Stimulated activated CD8-positive, alpha-beta memory T cell treated with anti-CD3 and anti-CD28 coated beads, Interleukin-7, amount 100 ng/mL, for 24 hours (primary cell): ENCODE measurements around the gene HIVEP2.

Experiments
- DNase-seq: peaks from one replicate; pipeline ENCODE4 v3.0.0-alpha.2; 2020; ENCODE audit warnings: low read depth

The HIVEP2 gene

DNA sequence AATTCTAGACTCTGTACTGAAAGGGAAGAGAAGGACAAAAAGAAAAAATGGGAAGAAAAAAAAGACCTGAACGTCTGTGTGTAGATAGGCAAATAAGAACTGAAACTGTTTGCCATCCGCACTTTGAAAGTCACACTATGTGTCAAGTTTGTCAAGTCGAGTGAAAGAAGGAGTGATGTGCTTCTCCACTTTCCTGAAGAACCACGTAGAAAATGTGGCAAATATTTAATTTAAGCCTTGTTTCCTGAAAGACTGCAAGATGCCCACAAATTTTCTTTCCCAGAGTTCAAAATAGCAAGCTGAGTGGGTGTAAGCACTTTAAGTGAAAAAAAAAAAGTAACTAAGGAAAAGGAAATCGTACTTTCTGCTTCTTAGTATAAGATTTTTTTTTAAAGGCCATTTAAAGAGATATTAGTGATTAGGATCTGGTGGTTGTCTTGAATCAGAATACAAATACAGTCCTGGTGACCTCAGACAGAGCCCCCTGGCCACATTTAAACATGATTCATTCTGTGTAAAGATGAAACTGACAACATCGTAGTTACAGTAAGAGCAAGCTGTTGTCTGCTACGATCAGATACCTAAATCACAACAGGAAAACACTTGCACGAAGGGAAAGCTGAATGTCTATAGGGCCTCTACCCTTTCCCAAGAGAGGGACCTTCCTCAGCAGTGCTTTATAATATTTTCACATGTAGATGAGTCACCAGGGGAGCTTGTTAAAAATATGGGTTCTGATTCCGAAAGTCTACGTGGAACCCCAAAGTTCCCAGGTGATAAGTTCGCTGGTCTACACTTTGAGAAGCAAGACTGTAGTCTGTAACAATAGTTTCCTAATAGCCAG lies 102.3 kb downstream of the HIVEP2 start:
- no peak for DNase-seq

DNA sequence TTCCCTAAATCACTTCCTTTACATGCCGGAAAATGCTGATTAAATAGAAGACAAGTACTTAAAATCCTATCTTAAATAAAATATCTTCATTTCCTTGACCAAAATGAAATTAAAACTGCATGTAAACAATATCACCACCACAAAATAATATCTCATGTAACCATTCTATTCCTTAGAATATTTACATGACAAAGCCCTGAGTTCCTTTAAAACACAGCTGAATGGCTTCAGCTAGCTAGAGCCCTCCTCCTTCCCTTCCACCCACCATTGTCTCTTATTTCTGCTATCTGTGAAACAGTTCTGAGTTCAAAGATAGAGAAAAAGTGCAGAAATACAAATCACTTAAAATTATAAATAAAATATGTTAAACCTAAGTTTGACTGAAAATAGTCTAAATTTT lies 103.1 kb downstream of the HIVEP2 start:
- no peak for DNase-seq

DNA sequence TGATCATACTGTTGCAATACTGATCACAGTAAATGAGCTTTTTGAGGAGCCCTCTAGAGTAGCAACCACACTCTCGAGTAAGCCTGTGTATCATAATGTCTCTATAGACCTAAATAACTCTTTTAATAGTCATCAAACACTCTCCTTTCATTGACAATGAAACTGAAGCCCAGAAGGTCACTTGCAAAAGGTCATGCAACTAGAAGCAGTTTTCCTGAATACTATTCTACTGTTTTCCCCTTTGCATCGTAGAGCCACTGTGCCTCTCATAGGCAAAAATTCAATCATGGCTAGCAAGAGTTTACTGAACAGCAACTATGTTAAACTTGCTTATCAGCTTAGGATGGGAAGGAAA lies 105.3 kb downstream of the HIVEP2 start:
- DNase-seq = no peak

- DNase-seq = no peak
Measured at GRCh38 chr6:142838821-142839685, 105.9 kb downstream of the HIVEP2 start.

DNA sequence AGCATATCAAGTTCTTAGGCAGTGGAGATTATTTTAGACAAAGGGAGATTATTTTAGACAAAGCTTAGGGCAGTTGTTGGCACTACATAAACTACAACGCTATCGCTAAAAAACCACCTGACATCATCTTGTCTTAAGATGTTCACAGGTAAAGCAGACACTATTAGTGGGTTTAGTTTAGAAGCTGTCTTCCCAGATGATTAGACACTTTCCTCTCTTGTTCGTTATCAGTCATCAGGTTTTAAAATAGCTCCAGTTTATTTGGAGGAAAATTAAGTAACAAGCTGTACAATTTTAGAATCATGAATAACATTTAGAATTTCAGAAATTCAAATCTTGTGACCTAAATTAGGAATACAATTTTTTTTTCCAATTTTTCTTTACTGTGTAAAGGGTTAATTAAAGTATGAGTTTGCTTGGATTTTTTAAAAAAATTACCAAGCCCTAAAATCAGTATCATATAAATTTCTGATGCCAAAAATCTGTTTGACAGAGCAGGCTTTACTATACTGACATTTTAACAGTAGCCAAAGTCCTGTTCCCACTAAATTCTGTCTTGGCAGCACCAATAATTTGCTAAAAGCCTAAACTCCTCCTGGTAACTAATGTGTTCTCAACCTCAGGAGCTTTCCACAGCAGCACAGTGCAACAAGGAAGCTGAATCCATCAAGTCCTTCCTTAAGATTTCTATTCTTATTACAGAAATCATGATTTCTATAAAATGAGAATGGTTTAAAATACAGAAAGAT lies 109.0 kb downstream of the HIVEP2 start:
- no peak for DNase-seq

GRCh38 chr6:142834853-142835252 lies 110.1 kb downstream of the HIVEP2 start:
- no peak for DNase-seq

DNA sequence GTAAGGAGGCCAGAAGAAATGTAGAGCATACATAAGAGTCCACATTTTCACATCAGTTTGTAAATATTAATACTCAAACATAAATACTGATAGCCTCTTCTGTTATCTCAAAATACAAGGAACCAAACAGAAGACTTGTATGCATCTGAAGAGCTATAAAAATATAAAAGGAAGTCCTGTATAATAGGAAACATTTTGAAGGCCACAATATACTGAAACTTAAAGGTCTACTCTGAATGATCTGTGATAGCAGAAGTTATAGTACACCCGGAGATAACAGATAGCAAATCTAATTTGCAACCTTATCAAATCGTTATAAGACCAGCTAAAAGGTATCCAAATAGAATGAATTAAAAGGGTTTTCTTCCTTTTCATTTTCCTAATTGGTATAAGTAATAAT lies 111.2 kb downstream of the HIVEP2 start:
- no peak for DNase-seq

DNA sequence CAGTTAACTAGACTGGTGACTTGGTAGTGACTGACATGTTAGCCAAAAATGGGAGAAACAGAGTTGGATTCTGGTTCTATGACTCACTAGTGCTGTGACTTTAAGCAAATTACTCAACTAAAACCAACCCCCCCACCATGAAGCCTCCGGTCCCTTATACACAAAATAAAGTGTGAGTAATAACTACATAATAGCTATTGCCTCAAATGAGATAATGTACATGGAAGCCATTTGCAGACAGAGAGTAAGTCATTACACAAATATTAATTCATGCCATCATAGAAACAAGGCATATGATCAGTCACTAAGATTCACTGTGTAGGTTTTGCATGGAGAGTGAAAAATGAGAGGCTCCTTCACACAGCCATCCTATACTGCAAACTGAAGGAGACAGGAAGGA lies 111.9 kb downstream of the HIVEP2 start:
- DNase-seq = no peak

DNA sequence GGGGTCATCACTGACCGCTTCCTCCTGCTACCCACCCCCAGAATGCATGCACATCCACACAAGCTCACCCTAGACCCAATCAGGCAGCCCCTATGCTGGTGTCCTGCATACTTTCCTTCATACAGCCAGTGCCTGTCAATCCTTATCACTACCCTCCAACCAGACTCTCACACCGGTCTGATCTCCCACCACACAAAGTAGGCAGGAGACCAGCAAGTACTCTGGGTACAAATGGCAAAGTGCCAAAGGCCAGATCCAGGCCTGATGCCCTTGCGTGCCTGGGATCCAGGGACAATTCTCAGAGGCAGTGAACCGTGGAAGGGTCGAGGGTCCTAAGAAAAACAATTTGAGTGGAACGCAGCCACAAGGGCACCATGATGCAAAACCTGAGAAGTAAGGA lies 114.2 kb downstream of the HIVEP2 start:
- DNase-seq = no peak

GRCh38 chr6:142830116-142830710 lies 114.8 kb downstream of the HIVEP2 start:
- DNase-seq = no peak

DNA sequence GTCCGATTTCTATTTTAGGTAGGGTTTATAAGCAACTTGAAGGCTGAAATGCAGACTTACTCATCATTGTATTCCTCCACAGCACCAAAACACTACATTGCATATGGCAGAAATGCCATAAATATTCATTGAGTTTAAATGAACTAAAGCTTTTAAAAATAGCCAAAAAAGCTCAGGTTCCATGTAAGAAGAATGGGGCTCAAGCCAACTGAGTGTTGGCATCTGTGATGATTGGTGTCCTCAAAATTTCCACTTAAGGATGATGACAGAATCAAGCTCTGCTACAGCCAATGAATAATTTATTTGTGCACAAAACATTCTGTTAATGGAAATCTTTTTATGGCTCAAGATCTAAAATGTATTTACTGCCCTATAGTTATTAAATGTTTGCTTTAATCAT lies 115.4 kb downstream of the HIVEP2 start:
- DNase-seq = no peak

DNA sequence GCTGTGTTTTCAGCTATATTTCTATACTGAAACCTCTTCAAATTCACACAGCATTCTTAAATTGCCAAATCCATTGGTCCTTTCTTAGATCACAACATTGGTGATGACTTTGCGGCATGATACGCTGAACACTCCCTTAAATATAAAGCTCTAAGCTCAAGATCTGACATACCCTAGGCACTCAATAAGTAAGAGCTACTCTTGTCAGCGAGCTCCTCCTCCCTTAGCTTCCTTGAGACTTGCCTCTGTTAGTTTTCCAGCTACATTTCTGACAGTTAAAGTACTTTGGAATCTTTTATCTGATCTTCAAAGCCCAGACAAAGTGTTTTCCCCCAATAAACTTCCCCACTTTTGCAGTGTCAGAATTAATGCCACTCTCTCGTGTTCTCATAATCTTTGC lies 117.0 kb downstream of the HIVEP2 start:
- DNase-seq = no peak

GRCh38 chr6:142827369-142827768 lies 117.6 kb downstream of the HIVEP2 start:
- DNase-seq = no peak

DNA sequence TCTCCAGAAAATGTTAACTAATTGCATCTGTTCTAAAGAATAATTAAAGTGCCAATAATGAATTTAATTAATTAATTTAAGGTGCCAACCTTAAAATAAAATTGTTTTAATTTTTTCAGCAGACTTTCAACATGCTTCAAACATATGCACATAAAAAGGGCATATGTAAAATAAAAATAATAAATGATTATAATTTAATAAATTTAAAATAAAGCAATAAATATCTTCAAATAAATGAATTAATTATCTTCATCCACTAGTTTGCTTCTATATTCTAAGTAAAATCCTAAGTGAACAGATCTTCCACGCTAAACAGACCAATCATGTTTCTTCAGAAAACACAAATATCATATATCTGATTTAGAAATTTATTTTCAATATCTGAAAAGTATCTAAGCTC lies 119.2 kb downstream of the HIVEP2 start:
- DNase-seq = no peak

DNA sequence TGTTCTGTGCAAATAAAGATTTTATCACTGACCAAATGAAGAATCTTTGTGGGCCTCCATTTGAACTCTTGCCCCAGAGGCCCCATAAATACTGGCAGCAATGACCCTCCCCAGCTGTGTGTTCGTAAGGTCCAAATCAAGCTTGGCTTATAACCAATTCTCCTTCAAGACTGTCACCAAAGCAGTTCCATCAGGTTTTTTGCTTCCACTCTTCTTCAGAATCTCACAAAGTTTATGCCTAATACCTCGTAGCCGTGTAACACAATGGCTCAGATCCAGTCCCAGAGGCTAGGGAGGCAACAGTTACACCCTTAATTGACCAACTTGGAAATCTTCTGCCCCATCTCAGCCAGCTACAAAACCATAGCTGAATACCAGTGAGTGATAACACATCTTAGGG lies 120.5 kb downstream of the HIVEP2 start:
- no peak for DNase-seq

- no peak for DNase-seq
Measured at GRCh38 chr6:142823256-142823902, 121.6 kb downstream of the HIVEP2 start.

DNA sequence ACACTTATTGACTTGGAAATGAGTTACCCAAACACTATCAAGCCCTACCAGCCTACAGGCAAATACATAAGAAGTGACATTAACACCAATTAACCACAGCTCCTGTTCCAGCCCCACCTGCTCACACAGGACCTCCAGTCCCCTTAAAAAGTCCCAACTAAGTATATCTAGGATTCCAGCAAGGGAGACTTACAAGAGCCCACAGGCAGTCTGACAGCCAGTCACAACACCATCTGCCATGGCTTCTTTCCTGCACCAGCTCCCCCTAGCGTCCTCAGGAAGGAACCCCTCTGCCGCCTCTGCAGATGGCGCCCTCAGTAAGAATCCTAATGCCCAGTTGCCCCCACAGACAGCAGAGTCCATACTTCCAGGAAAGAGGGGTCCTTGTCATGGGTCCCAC lies 122.1 kb downstream of the HIVEP2 start:
- DNase-seq = no peak

DNA sequence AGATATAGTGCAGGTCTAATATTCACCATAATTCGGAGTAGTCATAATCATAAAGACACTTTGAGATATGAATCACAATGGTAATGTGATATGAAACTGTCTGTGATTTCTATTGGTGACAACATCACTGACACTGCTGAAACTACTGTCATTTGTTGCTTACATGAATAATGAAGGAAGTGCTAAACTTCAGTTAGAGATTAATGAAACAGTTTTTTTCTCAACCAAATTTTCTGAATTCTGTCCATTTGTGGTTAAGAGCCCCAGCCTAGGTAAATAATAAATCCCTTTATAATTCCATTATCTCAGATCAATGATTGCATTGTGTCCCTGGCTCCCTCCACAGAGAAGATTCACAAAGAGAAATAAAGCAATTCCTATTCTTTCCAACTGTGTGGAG lies 122.6 kb downstream of the HIVEP2 start:
- DNase-seq = no peak

DNA sequence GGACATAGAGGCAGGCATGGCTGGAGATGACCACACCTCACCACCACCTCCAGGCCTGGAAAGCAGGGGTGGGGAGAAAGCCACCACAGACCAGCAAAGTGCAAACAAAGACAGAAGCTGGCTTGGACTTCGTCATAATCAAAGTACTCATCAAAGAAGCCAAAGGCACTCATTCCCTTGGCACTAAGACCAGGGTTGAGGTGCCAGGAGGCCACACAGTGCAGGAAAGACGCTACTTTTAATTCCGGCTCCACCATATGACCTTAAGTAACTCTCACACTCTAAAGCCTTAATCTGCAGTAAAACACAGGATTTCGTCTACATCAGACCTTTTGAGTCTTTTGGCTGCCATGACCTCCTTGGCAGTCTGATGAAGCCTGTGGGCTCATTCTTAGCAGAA lies 123.1 kb downstream of the HIVEP2 start:
- DNase-seq = no peak

DNA sequence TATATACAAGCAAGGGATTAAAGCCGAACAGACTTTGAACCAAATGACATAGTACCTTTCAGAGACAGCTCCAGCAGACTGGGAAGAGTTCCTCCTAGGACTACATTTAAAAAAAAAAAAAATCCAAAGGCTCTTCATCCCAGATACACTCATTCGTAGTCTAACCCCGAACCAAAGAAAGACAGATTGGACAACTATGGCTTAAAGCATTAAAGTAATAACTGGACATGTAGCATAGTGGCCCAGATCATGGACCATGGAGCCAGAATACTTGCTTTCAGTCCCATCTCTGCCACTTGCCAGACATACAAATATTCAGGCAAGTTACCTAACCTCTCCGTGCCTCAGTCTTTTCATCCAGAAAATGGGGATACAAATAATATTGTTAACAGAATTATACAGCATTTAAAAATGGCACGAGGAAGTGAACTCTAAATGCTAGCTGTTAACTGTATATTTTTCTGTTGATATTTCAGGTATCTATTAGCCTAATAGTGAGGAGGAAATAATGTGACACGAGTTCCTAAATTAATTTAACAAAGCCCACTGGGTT lies 123.7 kb downstream of the HIVEP2 start:
- DNase-seq = no peak

GRCh38 chr6:142820338-142821051 lies 124.5 kb downstream of the HIVEP2 start:
- DNase-seq = no peak
